Measurements from ENCODE around the gene PRPS1. TPM values are rescaled to one million over a fixed set of nuclear protein-coding genes. Genes with fewer than 3 reads are reported as not detected.

PRPS1 gene
- total RNA-seq, 1 experiment from 2014 or later: 126 TPM

DNA sequence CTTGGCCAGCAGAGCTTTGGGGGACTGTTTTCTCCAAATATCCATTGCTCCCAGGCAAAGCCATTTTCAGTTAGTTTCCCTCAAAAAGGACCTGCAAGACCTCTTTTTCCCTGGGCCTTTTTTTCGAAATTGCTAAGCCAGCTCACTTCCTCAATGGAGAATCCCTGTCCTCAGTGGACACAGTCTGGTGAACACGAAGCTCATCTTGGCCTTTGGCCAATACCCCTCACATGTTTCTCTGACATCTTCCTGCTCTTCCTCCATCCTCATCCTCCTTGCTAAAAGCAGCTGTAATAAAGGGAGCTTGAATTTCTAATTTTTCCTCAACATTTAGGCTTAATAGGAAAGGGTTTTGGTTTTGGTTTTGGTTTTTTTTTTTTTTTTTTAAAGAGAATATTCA lies 17.6 kb upstream of the PRPS1 start (continued):
- TF ChIP-seq, protein P1, sequence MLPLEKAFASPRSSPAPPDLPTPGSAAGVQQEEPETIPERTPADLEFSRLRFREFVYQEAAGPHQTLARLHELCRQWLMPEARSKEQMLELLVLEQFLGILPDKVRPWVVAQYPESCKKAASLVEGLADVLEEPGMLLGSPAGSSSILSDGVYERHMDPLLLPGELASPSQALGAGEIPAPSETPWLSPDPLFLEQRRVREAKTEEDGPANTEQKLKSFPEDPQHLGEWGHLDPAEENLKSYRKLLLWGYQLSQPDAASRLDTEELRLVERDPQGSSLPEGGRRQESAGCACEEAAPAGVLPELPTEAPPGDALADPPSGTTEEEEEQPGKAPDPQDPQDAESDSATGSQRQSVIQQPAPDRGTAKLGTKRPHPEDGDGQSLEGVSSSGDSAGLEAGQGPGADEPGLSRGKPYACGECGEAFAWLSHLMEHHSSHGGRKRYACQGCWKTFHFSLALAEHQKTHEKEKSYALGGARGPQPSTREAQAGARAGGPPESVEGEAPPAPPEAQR (CRISPR knock-in tag; IDR thresholded peaks at IDR 0.05): no peak
- TF ChIP-seq ZBTB21 (CRISPR knock-in tag; IDR thresholded peaks at IDR 0.05; ENCODE audit: borderline replicate concordance): no peak
- TF ChIP-seq, protein P2, sequence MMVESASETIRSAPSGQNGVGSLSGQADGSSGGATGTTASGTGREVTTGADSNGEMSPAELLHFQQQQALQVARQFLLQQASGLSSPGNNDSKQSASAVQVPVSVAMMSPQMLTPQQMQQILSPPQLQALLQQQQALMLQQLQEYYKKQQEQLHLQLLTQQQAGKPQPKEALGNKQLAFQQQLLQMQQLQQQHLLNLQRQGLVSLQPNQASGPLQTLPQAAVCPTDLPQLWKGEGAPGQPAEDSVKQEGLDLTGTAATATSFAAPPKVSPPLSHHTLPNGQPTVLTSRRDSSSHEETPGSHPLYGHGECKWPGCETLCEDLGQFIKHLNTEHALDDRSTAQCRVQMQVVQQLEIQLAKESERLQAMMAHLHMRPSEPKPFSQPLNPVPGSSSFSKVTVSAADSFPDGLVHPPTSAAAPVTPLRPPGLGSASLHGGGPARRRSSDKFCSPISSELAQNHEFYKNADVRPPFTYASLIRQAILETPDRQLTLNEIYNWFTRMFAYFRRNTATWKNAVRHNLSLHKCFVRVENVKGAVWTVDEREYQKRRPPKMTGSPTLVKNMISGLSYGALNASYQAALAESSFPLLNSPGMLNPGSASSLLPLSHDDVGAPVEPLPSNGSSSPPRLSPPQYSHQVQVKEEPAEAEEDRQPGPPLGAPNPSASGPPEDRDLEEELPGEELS (CRISPR knock-in tag; IDR thresholded peaks at IDR 0.05): no peak
- no peak for TF ChIP-seq E2F4 (CRISPR knock-in tag; IDR thresholded peaks at IDR 0.05; ENCODE audit: borderline replicate concordance, low read depth)
- TF ChIP-seq USF2 (CRISPR knock-in tag; IDR thresholded peaks at IDR 0.05): no peak

DNA sequence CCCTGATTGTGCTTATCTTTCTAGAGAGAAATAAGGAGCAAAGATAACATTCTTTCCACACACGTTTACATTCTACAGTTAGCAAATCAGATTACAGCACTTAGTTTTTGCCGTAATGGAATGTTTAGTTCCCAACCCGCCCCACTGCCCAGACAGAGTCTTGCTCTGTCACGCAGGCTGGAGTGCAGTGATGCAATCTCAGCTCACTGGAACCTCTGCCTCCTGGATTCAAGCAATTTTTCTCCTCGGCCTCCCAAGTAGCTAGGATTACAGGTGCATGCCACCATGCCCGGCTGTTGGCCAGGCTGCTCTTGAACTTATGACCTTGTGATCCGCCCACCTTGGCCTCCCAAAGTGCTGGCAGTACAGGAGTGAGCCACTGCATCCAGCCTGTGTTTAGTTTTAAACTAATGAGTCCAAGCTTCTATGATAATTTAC lies 8.4 kb upstream of the PRPS1 start:
- CTCF ChIA-PET: no interaction called here
- no peak overlapping the region for H3K4me3 Mint-ChIP-seq
- no peak overlapping the region for H3K27ac Mint-ChIP-seq
- DNase-seq (ENCODE audit: low spot score) (no peak), ATAC-seq (no peak)
- no peaks in the 10 kb centered on the region; the same call in 1 of the 2 replicates for H3K27me3 Mint-ChIP-seq (ENCODE audit: low read depth)
- H3K4me1 Mint-ChIP-seq: no peaks in the 10 kb centered on the region
- no peaks in the 10 kb centered on the region for H3K36me3 Mint-ChIP-seq
- peaks cover 6% of the 10 kb centered on the region; the same call in 1 of the 2 replicates for H3K9me3 Mint-ChIP-seq
- POLR2A ChIA-PET: no interaction called here
- TF ChIP-seq GABPB1 (CRISPR knock-in tag; IDR thresholded peaks at IDR 0.05) (no peak), ZNF263 (CRISPR knock-in tag; IDR thresholded peaks at IDR 0.05; ENCODE audit: low read depth) (no peak), ZNF219 (CRISPR knock-in tag; IDR thresholded peaks at IDR 0.05; ENCODE audit: borderline replicate concordance) (no peak), PRRX2 (CRISPR knock-in tag; IDR thresholded peaks at IDR 0.05) (no peak), NR3C1 (CRISPR knock-in tag; conservative IDR thresholded peaks at IDR 0.05; ENCODE audit: low read depth) (no peak), CREB1 (CRISPR knock-in tag; IDR thresholded peaks at IDR 0.05) (no peak), ZNF138 (CRISPR knock-in tag; conservative IDR thresholded peaks at IDR 0.05) (no peak), ZNF396 (CRISPR knock-in tag; IDR thresholded peaks at IDR 0.05; ENCODE audit: borderline replicate concordance) (no peak), TP53 (CRISPR knock-in tag; IDR thresholded peaks at IDR 0.05) (no peak), MXD4 (CRISPR knock-in tag; IDR thresholded peaks at IDR 0.05; ENCODE audit: borderline replicate concordance) (no peak), SP1 (CRISPR knock-in tag; conservative IDR thresholded peaks at IDR 0.05) (no peak), TEAD1 (CRISPR knock-in tag; IDR thresholded peaks at IDR 0.05) (no peak), ZNF121 (CRISPR knock-in tag; IDR thresholded peaks at IDR 0.05) (no peak), PREB (CRISPR knock-in tag; IDR thresholded peaks at IDR 0.05; ENCODE audit: borderline replicate concordance) (no peak), USF2 (CRISPR knock-in tag; IDR thresholded peaks at IDR 0.05) (no peak)
- TF ChIP-seq, protein P3, sequence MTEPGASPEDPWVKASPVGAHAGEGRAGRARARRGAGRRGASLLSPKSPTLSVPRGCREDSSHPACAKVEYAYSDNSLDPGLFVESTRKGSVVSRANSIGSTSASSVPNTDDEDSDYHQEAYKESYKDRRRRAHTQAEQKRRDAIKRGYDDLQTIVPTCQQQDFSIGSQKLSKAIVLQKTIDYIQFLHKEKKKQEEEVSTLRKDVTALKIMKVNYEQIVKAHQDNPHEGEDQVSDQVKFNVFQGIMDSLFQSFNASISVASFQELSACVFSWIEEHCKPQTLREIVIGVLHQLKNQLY (CRISPR knock-in tag; IDR thresholded peaks at IDR 0.05): no peak
- TF ChIP-seq, protein P4, sequence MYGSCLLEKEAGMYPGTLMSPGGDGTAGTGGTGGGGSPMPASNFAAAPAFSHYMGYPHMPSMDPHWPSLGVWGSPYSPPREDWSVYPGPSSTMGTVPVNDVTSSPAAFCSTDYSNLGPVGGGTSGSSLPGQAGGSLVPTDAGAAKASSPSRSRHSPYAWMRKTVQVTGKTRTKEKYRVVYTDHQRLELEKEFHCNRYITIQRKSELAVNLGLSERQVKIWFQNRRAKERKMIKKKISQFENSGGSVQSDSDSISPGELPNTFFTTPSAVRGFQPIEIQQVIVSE (CRISPR knock-in tag; IDR thresholded peaks at IDR 0.05; ENCODE audit: borderline replicate concordance): no peak
- TF ChIP-seq, protein P5, sequence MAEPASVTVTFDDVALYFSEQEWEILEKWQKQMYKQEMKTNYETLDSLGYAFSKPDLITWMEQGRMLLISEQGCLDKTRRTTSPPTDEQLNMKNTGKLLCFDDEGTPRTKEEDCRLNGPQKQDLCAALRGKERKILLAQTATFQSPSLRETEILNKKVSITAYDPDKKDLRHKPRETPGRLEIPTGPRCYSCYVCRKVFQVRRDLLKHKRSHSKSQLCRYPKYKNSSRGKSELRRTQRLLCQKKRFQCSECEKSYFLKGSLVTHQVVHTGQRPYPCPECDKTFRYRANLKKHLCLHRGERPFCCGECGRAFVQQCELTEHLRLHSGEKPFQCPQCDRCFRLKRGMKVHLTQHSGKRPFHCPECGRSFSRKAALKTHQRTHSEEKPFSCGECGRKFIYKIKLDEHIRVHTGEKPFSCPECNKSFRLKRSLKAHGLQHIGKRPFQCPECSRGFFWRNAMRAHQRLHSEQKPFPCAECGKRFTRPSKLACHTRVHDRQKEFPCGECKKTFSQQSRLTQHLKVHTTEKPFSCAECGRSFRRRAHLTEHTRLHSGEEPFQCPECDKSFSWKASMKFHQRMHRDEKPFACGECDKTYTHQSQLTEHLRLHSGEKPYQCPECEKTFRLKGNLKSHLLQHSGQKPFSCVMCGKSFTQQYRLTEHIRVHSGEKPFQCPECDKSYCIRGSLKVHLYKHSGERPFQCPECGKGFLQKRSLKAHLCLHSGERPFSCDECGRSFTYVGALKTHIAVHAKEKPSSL (CRISPR knock-in tag; conservative IDR thresholded peaks at IDR 0.05): no peak
